Neural cell (in vitro differentiated cells): ENCODE measurements around the gene EXOC4. TPM values are rescaled to one million over a fixed set of nuclear protein-coding genes. Genes with fewer than 3 reads are reported as not detected.

Source experiments
- H2AFZ ChIP-seq: fragments of 200-600, 300-800 bp; sonication (generic), shearing (Covaris generic); 2 replicates; pipeline ENCODE4 v1.6.0; 2014; ENCODE audit warnings: low read depth, mild to moderate bottlenecking, antibody characterized with exemption, low read length, moderate library complexity
- H3F3A ChIP-seq: fragments of 200-600 bp; shearing (Covaris generic); 2 replicates; pipeline ENCODE4 v1.6.1; 2016; ENCODE audit warnings: mild to moderate bottlenecking, moderate library complexity, mixed read lengths, antibody characterized with exemption, low read length; ENCODE audit not compliant: insufficient read depth, poor library complexity, severe bottlenecking
- H3K27ac ChIP-seq: fragments of 200-600, 300-800 bp; sonication (generic), shearing (Covaris generic); 2 replicates; pipeline ENCODE4 v1.5.1; 2014; ENCODE audit warnings: mild to moderate bottlenecking, low read length, moderate library complexity
- H3K27me3 ChIP-seq: fragments of 300-800, 200-600 bp; sonication (generic), shearing (Covaris generic); 2 replicates; pipeline ENCODE4 v1.6.0; 2014; ENCODE audit warnings: mild to moderate bottlenecking, low read depth, low read length, moderate library complexity; ENCODE audit not compliant: insufficient read depth
- H3K36me3 ChIP-seq: fragments of 300-800, 200-600 bp; sonication (generic), shearing (Covaris generic); 2 replicates; pipeline ENCODE4 v1.5.1; 2014; ENCODE audit warnings: mild to moderate bottlenecking, antibody characterized with exemption, low read length, moderate library complexity; ENCODE audit not compliant: insufficient read depth
- H3K4me2 ChIP-seq: fragments of 300-800, 200-600 bp; sonication (generic), shearing (Covaris generic); 2 replicates; pipeline ENCODE4 v1.6.0; 2014; ENCODE audit warnings: mild to moderate bottlenecking, low read length
- H3K4me3 ChIP-seq: fragments of 300-800, 200-600 bp; sonication (generic), shearing (Covaris generic); 2 replicates; pipeline ENCODE4 v1.5.1; 2014; ENCODE audit warnings: mild to moderate bottlenecking, low read length, moderate library complexity
- H3K79me2 ChIP-seq: fragments of 200-600 bp; shearing (Covaris generic); replicated peaks from 2 replicates; pipeline ENCODE4 v1.6.0; 2014; ENCODE audit warnings: mild to moderate bottlenecking, low read length, moderate library complexity; ENCODE audit not compliant: insufficient read depth
- H3K9ac ChIP-seq: fragments of 300-800, 200-600 bp; sonication (generic), shearing (Covaris generic); 2 replicates; pipeline ENCODE4 v1.6.1; 2016; ENCODE audit warnings: mild to moderate bottlenecking, low read length, mixed read lengths
- H3K9me2 ChIP-seq: fragments of 200-600 bp; shearing (Covaris generic); 2 replicates; pipeline ENCODE4 v1.6.1; 2016; ENCODE audit warnings: mild to moderate bottlenecking, low read length, mixed read lengths; ENCODE audit not compliant: insufficient read depth
- H3K9me3 ChIP-seq: fragments of 200-600, 300-800 bp; sonication (generic), shearing (Covaris generic); 2 replicates; pipeline ENCODE4 v1.6.1; 2016; ENCODE audit warnings: mild to moderate bottlenecking, mixed run types, low read length, moderate library complexity, mixed read lengths
- H4K20me1 ChIP-seq: fragments of 200-600 bp; shearing (Covaris generic); 2 replicates; pipeline ENCODE4 v1.6.1; 2016; ENCODE audit warnings: mild to moderate bottlenecking, mixed run types; ENCODE audit not compliant: insufficient read depth
- CTCF ChIP-seq: fragments of 450-650 bp; IDR thresholded peaks from 2 replicates; pipeline ENCODE4 v1.5.1; 2014; ENCODE audit warnings: antibody characterized with exemption, mild to moderate bottlenecking, moderate library complexity; ENCODE audit not compliant: poor library complexity, severe bottlenecking
- EP300 ChIP-seq: fragments of 450-650 bp; conservative IDR thresholded peaks from 2 replicates; pipeline ENCODE4 v1.6.1; 2014; ENCODE audit warnings: antibody characterized with exemption, mild to moderate bottlenecking, moderate library complexity; ENCODE audit not compliant: poor library complexity, severe bottlenecking
- EZH2 ChIP-seq: fragments of 200-600, 300-800 bp; shearing (Covaris generic), sonication (generic); IDR thresholded peaks from 2 replicates; pipeline ENCODE4 v1.6.1; 2014; ENCODE audit warnings: antibody characterized with exemption, low read length, borderline replicate concordance, mild to moderate bottlenecking; ENCODE audit not compliant: insufficient read depth, poor library complexity, severe bottlenecking
- MXI1 ChIP-seq: fragments of 450-650 bp; conservative IDR thresholded peaks from 2 replicates; pipeline ENCODE4 v1.6.1; 2014; ENCODE audit warnings: antibody characterized with exemption, mild to moderate bottlenecking; ENCODE audit not compliant: poor library complexity, severe bottlenecking
- POLR2AphosphoS5 ChIP-seq: IDR thresholded peaks from 2 replicates; pipeline ENCODE4 v1.6.1; 2012
- RAD21 ChIP-seq: fragments of 450-650 bp; conservative IDR thresholded peaks from 2 replicates; pipeline ENCODE4 v1.6.1; 2014; ENCODE audit warnings: antibody characterized with exemption, mild to moderate bottlenecking, moderate library complexity
- REST ChIP-seq: IDR thresholded peaks from 2 replicates; pipeline ENCODE4 v1.6.1; 2012; ENCODE audit warnings: borderline replicate concordance
- SMC3 ChIP-seq: fragments of 450-650 bp; conservative IDR thresholded peaks from 2 replicates; pipeline ENCODE4 v1.6.1; 2014; ENCODE audit warnings: antibody characterized with exemption, mild to moderate bottlenecking, moderate library complexity; ENCODE audit not compliant: poor library complexity
- TAF1 ChIP-seq: IDR thresholded peaks from 2 replicates; pipeline ENCODE4 v1.6.1; 2012; ENCODE audit warnings: low read depth
- polyA plus RNA-seq: library from polyadenylated mRNA; depleted of rRNA; stranded (reverse); fragments of >200 nt; gene quantifications from 2 replicates; pipeline ENCODE4 v1.2.3, GENCODE V29; 2014

The EXOC4 gene
- polyA plus RNA-seq, 1 donor from 2014 or later, result 36.5 TPM

- no peak overlapping the region for H3K27ac ChIP-seq
Measured at GRCh38 chr7:133358708-133359107, 105.8 kb downstream of the EXOC4 start.

GRCh38 chr7:133359449-133359848 is 106.6 kb downstream of the EXOC4 start:
- H2AFZ ChIP-seq, result no peak overlapping the region
- no peaks in the 10 kb centered on the region for H3K9me2 ChIP-seq
- H3K4me3 ChIP-seq, result no peak overlapping the region
- H3K27me3 ChIP-seq, result no peaks in the 10 kb centered on the region
- H4K20me1 ChIP-seq, result no peaks in the 10 kb centered on the region
- H3K79me2 ChIP-seq, result no peaks in the 10 kb centered on the region
- H3K9ac ChIP-seq, result no peak overlapping the region
- no peaks in the 10 kb centered on the region for H3K9me3 ChIP-seq
- H3F3A ChIP-seq, result no peaks in the 10 kb centered on the region
- H3K36me3 ChIP-seq, result no peaks in the 10 kb centered on the region
- H3K27ac ChIP-seq, result no peak overlapping the region
- H3K4me2 ChIP-seq, result no peak overlapping the region
- TF ChIP-seq EP300, result no peak
- TF ChIP-seq REST, result no peak
- no peak for TF ChIP-seq SMC3
- no peak for TF ChIP-seq CTCF
- TF ChIP-seq POLR2AphosphoS5, result no peak
- no peak for TF ChIP-seq TAF1
- TF ChIP-seq EZH2, result no peak

More at GRCh38 chr7:133358708-133359107, 105.8 kb downstream of the EXOC4 start:
- Histone ChIP-seq H4K20me1 (no peaks in the 10 kb centered on the region), H3F3A (no peaks in the 10 kb centered on the region), H2AFZ (no peak overlapping the region), H3K9ac (no peak overlapping the region), H3K4me2 (no peak overlapping the region), H3K79me2 (no peaks in the 10 kb centered on the region), H3K9me3 (no peaks in the 10 kb centered on the region), H3K9me2 (no peaks in the 10 kb centered on the region), H3K27me3 (no peaks in the 10 kb centered on the region), H3K4me3 (no peak overlapping the region), H3K36me3 (no peaks in the 10 kb centered on the region)
- TF ChIP-seq TAF1 (no peak), RAD21 (no peak), SMC3 (no peak), MXI1 (no peak), POLR2AphosphoS5 (no peak), EZH2 (no peak), CTCF (no peak), REST (no peak), EP300 (no peak)
